Eye (tissue), 1 donor: Measurements from ENCODE around the gene SLC6A7.
"Not testable (repeated sequence)": the region's sequence is repeated elsewhere in the genome, so short reads cannot be mapped to it uniquely, and the experiment has no call there.

Experiments used
- DNase-seq: peaks from one replicate; pipeline ENCODE4 v3.0.0-alpha.2; 2015

The SLC6A7 gene

GRCh38 chr5:150245808-150246207 lies 55.9 kb downstream of the SLC6A7 start:
- no peak for DNase-seq

- DNase-seq = no peak
Measured at GRCh38 chr5:150246429-150246828, 56.6 kb downstream of the SLC6A7 start.

- no peak for DNase-seq
Measured at GRCh38 chr5:150246835-150247234, 57.0 kb downstream of the SLC6A7 start.

GRCh38 chr5:150247726-150248125 lies 57.9 kb downstream of the SLC6A7 start:
- no peak for DNase-seq

- not testable (repeated sequence) for DNase-seq
Measured at GRCh38 chr5:150248493-150248892, 58.6 kb downstream of the SLC6A7 start.

GRCh38 chr5:150248946-150249345 lies 59.1 kb downstream of the SLC6A7 start:
- no peak for DNase-seq

- no peak for DNase-seq
Measured at GRCh38 chr5:150249744-150250143, 59.9 kb downstream of the SLC6A7 start.

- DNase-seq = no peak
Measured at GRCh38 chr5:150251504-150251903, 61.6 kb downstream of the SLC6A7 start.

- DNase-seq = no peak
Measured at GRCh38 chr5:150252489-150252888, 62.6 kb downstream of the SLC6A7 start.

GRCh38 chr5:150253416-150254208 lies 63.8 kb downstream of the SLC6A7 start:
- DNase-seq = no peak

GRCh38 chr5:150254363-150254762 lies 64.5 kb downstream of the SLC6A7 start:
- no peak for DNase-seq

- DNase-seq = peak; percentile 75
Measured at GRCh38 chr5:150254774-150255173, 64.9 kb downstream of the SLC6A7 start.

GRCh38 chr5:150255659-150256409 lies 66.0 kb downstream of the SLC6A7 start:
- peak; percentile 87 for DNase-seq

GRCh38 chr5:150256410-150257064 lies 66.7 kb downstream of the SLC6A7 start:
- peak; percentile 67 for DNase-seq

- DNase-seq = no peak
Measured at GRCh38 chr5:150257424-150257823, 67.6 kb downstream of the SLC6A7 start.

- peak; percentile 91 for DNase-seq
Measured at GRCh38 chr5:150258130-150258529, 68.3 kb downstream of the SLC6A7 start.
